Measurements from ENCODE around the gene CACNA2D1. TPM values are rescaled to one million over a fixed set of nuclear protein-coding genes. Genes with fewer than 3 reads are reported as not detected.

Gene CACNA2D1
- polyA plus RNA-seq, 2 of the 4 experiments (the other 2 are of a cell fraction) = 18.0 to 32.9 TPM

- Histone ChIP-seq H3K4me1 (peaks cover 6% of the 10 kb centered on the region; the same call in 2 of the 3 replicates), H3K4me3 (no peak overlapping the region), H3K9me3 (no peaks in the 10 kb centered on the region), H3K27ac (no peak overlapping the region), H3K4me2 (no peak overlapping the region)
- TF ChIP-seq RAD21 (conservative IDR thresholded peaks at IDR 0.05 in 1 of 2, IDR thresholded peaks at IDR 0.05 in 1 of 2) = no peak
- no peak for TF ChIP-seq GATA3 (IDR thresholded peaks at IDR 0.05; ENCODE audit: borderline replicate concordance)
- no peak for TF ChIP-seq HEYL (CRISPR knock-in tag; IDR thresholded peaks at IDR 0.05)
- TF ChIP-seq, protein P1, sequence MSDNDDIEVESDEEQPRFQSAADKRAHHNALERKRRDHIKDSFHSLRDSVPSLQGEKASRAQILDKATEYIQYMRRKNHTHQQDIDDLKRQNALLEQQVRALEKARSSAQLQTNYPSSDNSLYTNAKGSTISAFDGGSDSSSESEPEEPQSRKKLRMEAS (IDR thresholded peaks at IDR 0.05) = no peak
- TF ChIP-seq ELK1 (IDR thresholded peaks at IDR 0.05; ENCODE audit: low read depth, low read length) = no peak
- TF ChIP-seq E2F6 (IDR thresholded peaks at IDR 0.05; ENCODE audit: borderline replicate concordance, low read depth) = no peak
- no peak for TF ChIP-seq HOXB13 (CRISPR knock-in tag; IDR thresholded peaks at IDR 0.05; ENCODE audit: low read depth)
- TF ChIP-seq MAFK (IDR thresholded peaks at IDR 0.05; ENCODE audit: partially characterized antibody) = no peak
- TF ChIP-seq, protein P2, sequence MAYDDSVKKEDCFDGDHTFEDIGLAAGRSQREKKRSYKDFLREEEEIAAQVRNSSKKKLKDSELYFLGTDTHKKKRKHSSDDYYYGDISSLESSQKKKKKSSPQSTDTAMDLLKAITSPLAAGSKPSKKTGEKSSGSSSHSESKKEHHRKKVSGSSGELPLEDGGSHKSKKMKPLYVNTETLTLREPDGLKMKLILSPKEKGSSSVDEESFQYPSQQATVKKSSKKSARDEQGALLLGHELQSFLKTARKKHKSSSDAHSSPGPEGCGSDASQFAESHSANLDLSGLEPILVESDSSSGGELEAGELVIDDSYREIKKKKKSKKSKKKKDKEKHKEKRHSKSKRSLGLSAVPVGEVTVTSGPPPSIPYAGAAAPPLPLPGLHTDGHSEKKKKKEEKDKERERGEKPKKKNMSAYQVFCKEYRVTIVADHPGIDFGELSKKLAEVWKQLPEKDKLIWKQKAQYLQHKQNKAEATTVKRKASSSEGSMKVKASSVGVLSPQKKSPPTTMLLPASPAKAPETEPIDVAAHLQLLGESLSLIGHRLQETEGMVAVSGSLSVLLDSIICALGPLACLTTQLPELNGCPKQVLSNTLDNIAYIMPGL (CRISPR knock-in tag; IDR thresholded peaks at IDR 0.05; ENCODE audit: borderline replicate concordance) = no peak
- no peak for TF ChIP-seq NPAS2 (CRISPR knock-in tag; IDR thresholded peaks at IDR 0.05; ENCODE audit: borderline replicate concordance)
- TF ChIP-seq, protein P3, sequence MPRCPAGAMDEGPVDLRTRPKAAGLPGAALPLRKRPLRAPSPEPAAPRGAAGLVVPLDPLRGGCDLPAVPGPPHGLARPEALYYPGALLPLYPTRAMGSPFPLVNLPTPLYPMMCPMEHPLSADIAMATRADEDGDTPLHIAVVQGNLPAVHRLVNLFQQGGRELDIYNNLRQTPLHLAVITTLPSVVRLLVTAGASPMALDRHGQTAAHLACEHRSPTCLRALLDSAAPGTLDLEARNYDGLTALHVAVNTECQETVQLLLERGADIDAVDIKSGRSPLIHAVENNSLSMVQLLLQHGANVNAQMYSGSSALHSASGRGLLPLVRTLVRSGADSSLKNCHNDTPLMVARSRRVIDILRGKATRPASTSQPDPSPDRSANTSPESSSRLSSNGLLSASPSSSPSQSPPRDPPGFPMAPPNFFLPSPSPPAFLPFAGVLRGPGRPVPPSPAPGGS (IDR thresholded peaks at IDR 0.05) = no peak
- TF ChIP-seq EHMT2 (IDR thresholded peaks at IDR 0.05; ENCODE audit: low read depth) = no peak
- TF ChIP-seq CHD4 (IDR thresholded peaks at IDR 0.05; ENCODE audit: borderline replicate concordance) = no peak
- no peak for TF ChIP-seq HES2 (IDR thresholded peaks at IDR 0.05)
- no peak for TF ChIP-seq BHLHE40 (IDR thresholded peaks at IDR 0.05; ENCODE audit: low read depth, low read length)
- no peak for TF ChIP-seq TP53 (CRISPR knock-in tag; IDR thresholded peaks at IDR 0.05)
- TF ChIP-seq FOXS1 (CRISPR knock-in tag; IDR thresholded peaks at IDR 0.05) = no peak
- TF ChIP-seq EP300 (IDR thresholded peaks at IDR 0.05) = no peak
- TF ChIP-seq NR3C1 (IDR thresholded peaks at IDR 0.05) = no peak
- no peak for TF ChIP-seq HOXA7 (CRISPR knock-in tag; IDR thresholded peaks at IDR 0.05)
- FAIRE-seq = peak; percentile 51
- WGBS (ENCODE audit: missing lambda C conversion rate) = 36% methylated on average over 1 of the region's 1 CpG
- DNase-seq (ENCODE audit: low read depth in 1 of 2, low spot score in 1 of 2) = no peak
- ChIA-PET POLR2A (no interaction called here), CTCF (no interaction called here)
- peak in 1 of 2 experiments; percentile 52; a peak in 2 of 6 replicates for ATAC-seq
These were observed 45.6 kb downstream of the CACNA2D1 start for GRCh38 chr7:82397879-82398524.

DNA sequence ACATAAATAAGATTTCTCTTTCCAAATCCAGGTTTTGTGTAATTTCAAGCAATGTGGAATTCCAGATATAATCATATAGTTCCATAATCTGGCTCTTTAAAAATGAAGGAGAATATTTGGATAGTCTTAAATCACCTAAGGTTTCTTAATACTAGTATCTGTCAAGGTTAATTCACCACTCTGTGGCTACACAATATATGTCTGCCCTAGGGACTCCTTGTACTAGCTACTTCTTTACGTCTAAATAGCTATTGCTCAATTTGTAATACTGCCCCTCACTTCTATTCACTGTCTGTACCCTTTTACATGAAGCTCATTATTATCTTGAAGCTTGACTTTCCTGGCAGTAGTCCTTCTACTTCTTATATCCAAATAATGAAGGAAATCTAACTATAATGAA, 47.2 kb downstream of the CACNA2D1 start:
- no peak overlapping the region for H3K4me3 ChIP-seq
- CTCF ChIA-PET = no interaction called here
- H3K4me2 ChIP-seq = no peak overlapping the region
- no peak overlapping the region for H3K27ac ChIP-seq
- no peak for FAIRE-seq
- no peaks in the 10 kb centered on the region for H3K9me3 ChIP-seq
- POLR2A ChIA-PET = no interaction called here
- H3K4me1 ChIP-seq = peaks cover 6% of the 10 kb centered on the region; the same call in 2 of the 3 replicates
- ATAC-seq = no peak
- WGBS (ENCODE audit: missing lambda C conversion rate) = 94% methylated on average over 1 of the region's 1 CpG
- TF ChIP-seq FOSL2 (IDR thresholded peaks at IDR 0.05) (no peak), FOSL2 (CRISPR knock-in tag; IDR thresholded peaks at IDR 0.05) (no peak), GATA3 (IDR thresholded peaks at IDR 0.05; ENCODE audit: borderline replicate concordance) (no peak), EP300 (IDR thresholded peaks at IDR 0.05) (no peak), HES2 (IDR thresholded peaks at IDR 0.05) (no peak), MAZ (IDR thresholded peaks at IDR 0.05; ENCODE audit: borderline replicate concordance, low read depth, low read length) (no peak), E2F6 (IDR thresholded peaks at IDR 0.05; ENCODE audit: borderline replicate concordance, low read depth) (no peak)
- TF ChIP-seq, protein P3 (IDR thresholded peaks at IDR 0.05) = no peak
- TF ChIP-seq, protein P4, sequence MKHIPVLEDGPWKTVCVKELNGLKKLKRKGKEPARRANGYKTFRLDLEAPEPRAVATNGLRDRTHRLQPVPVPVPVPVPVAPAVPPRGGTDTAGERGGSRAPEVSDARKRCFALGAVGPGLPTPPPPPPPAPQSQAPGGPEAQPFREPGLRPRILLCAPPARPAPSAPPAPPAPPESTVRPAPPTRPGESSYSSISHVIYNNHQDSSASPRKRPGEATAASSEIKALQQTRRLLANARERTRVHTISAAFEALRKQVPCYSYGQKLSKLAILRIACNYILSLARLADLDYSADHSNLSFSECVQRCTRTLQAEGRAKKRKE (CRISPR knock-in tag; IDR thresholded peaks at IDR 0.05; ENCODE audit: low read depth) = no peak
- DNase-seq (ENCODE audit: low read depth in 1 of 2, low spot score in 1 of 2) = no peak
